MCF 10A (cell line): ENCODE results near the gene CES3. TPM values are rescaled to one million over a fixed set of nuclear protein-coding genes. Genes with fewer than 3 reads are reported as not detected.
"Not testable (repeated sequence)": the region's sequence is repeated elsewhere in the genome, so short reads cannot be mapped to it uniquely, and the experiment has no call there.

ENCODE experiments used
- BruUV-seq: library from RNA; stranded (reverse); fragments of 400-500 nt; replicated peaks from 2 replicates; lab custom pipeline; 2021; lab: Mats Ljungman, UMichigan
- CTCF ChIA-PET: fragments of 300-600 bp; sonication (Branson Sonifier 250); formaldehyde crosslinking; extraction: SDS; loops from one replicate; lab custom pipeline; 2021; ENCODE audit warnings: antibody characterized with exemption, inconsistent platforms; lab: Yijun Ruan, JAX
- POLR2A ChIA-PET: fragments of 300-600, 350-650 bp; sonication (Branson Sonifier 250); formaldehyde crosslinking; extraction: SDS; loops from one replicate; lab custom pipeline; 2020; ENCODE audit warnings: antibody characterized with exemption, inconsistent platforms; lab: Yijun Ruan, JAX
- DNase-seq: peaks from one replicate; pipeline ENCODE4 v3.0.0-alpha.2; 2018; ENCODE audit not compliant: unreplicated experiment
- H3K27ac Mint-ChIP-seq: one replicate; pipeline ENCODE4 v1.8.0; 2022; ENCODE audit warnings: mild to moderate bottlenecking, low read depth, mixed read lengths; ENCODE audit not compliant: unreplicated experiment
- H3K27me3 Mint-ChIP-seq: one replicate; pipeline ENCODE4 v1.8.0; 2022; ENCODE audit warnings: mixed read lengths; ENCODE audit not compliant: insufficient read depth, unreplicated experiment
- H3K36me3 Mint-ChIP-seq: one replicate; pipeline ENCODE4 v1.8.0; 2022; ENCODE audit warnings: mild to moderate bottlenecking, moderate library complexity, mixed read lengths; ENCODE audit not compliant: insufficient read depth, unreplicated experiment
- H3K4me1 Mint-ChIP-seq: one replicate; pipeline ENCODE4 v1.8.0; 2022; ENCODE audit warnings: mixed read lengths; ENCODE audit not compliant: insufficient read depth, unreplicated experiment
- H3K4me3 Mint-ChIP-seq: one replicate; pipeline ENCODE4 v1.8.0; 2022; ENCODE audit warnings: mild to moderate bottlenecking, moderate library complexity, mixed read lengths; ENCODE audit not compliant: unreplicated experiment
- H3K9me3 Mint-ChIP-seq: one replicate; pipeline ENCODE4 v1.8.0; 2022; ENCODE audit warnings: mixed read lengths; ENCODE audit not compliant: unreplicated experiment
- CTCF ChIP-seq: fragments of 200-600 bp; IDR thresholded peaks from one replicate; pipeline ENCODE4 v1.8.0; 2022; ENCODE audit warnings: antibody characterized with exemption, mild to moderate bottlenecking; ENCODE audit not compliant: unreplicated experiment
- intact Hi-C: fragments of 100-400 bp; cut with micrococcal nuclease; formaldehyde crosslinking; loops from 2 replicates; pipeline ENCODE4 v1.14.1; 2022
- total RNA-seq: library from RNA; stranded (reverse); gene quantifications from 2 replicates; pipeline ENCODE4 v1.2.3, GENCODE V29; 2022

The CES3 gene
- total RNA-seq, 1 experiment from 2014 or later = 0.65 TPM

- BruUV-seq = TSS peak; percentile 44
- CTCF ChIA-PET = interaction anchor here (0.6 to 5.5 kb wide), 4 partner anchors 15 to 580 kb away, joined by 3 to 58 read pairs (median 3); no protein-coding TSS in a partner anchor
These were observed 26.8 kb upstream of the CES3 start, which contains the start of gene CIAO2B for GRCh38 chr16:66934138-66934838. Gene CIAO2B (minus strand): TSS chr16:66934402. CDS start chr16:66934364, 38 bp downstream.

GRCh38 chr16:66934839-66935313, 26.2 kb upstream of the CES3 start:
- peak overlapping the region; percentile 94 for H3K27ac Mint-ChIP-seq
- peaks cover 31% of the 10 kb centered on the region for H3K4me1 Mint-ChIP-seq
- peaks cover 47% of the 10 kb centered on the region for H3K36me3 Mint-ChIP-seq
- intact Hi-C loops = loop anchor here (1.0 kb wide), 1 partner anchor 40 kb away; no protein-coding TSS in a partner anchor
- not testable (repeated sequence) for H3K27me3 Mint-ChIP-seq, H3K9me3 Mint-ChIP-seq, DNase-seq
- CTCF ChIA-PET = interaction anchor here (5.5 kb wide), 1 partner anchor 41 kb away, joined by 58 read pairs; no protein-coding TSS in a partner anchor
- POLR2A ChIA-PET = interaction anchor here (0.7 to 2.8 kb wide), 8 partner anchors 12 to 312 kb away, joined by 3 to 48 read pairs (median 6); partner anchors contain the start of genes CDH16, FHOD1 and PDP2
- BruUV-seq = TSS peak; percentile 63
- peak overlapping the region; percentile 97 for H3K4me3 Mint-ChIP-seq

More at GRCh38 chr16:66934138-66934838, 26.8 kb upstream of the CES3 start, which contains the start of gene CIAO2B:
- H3K27ac Mint-ChIP-seq = peak within 1 kb of the TSS; percentile 94
- intact Hi-C loops = no loop called here
- DNase-seq = peak; percentile 82
- H3K36me3 Mint-ChIP-seq = peaks cover 42% of the 10 kb centered on the region
- POLR2A ChIA-PET = interaction anchor here (0.7 to 2.8 kb wide), 11 partner anchors 10 to 313 kb away, joined by 3 to 48 read pairs (median 5); partner anchors contain the start of genes CDH16, FHOD1 and PDP2
- no peaks in the 10 kb centered on the region for H3K9me3 Mint-ChIP-seq
- H3K27me3 Mint-ChIP-seq = no peaks in the 10 kb centered on the region
- TF ChIP-seq CTCF = no peak
- peaks cover 31% of the 10 kb centered on the region for H3K4me1 Mint-ChIP-seq
- H3K4me3 Mint-ChIP-seq = peak within 1 kb of the TSS; percentile 97

GRCh38 chr16:66935314-66936011, 25.6 kb upstream of the CES3 start, which contains the start of gene CES2:
Gene CES2 (plus strand): TSS chr16:66935516. CDS start chr16:66935636, 120 bp downstream.
- Mint-ChIP-seq H3K27ac (peak within 1 kb of the TSS; percentile 94), H3K9me3 (no peaks in the 10 kb centered on the region), H3K27me3 (no peaks in the 10 kb centered on the region), H3K36me3 (peaks cover 47% of the 10 kb centered on the region), H3K4me1 (peaks cover 31% of the 10 kb centered on the region), H3K4me3 (peak within 1 kb of the TSS; percentile 97)
- peak; percentile 84 for DNase-seq
- intact Hi-C loops = loop anchor here (1.0 kb wide), 1 partner anchor 40 kb away; no protein-coding TSS in a partner anchor
- no TSS peak for BruUV-seq
- ChIA-PET CTCF (interaction anchor here (0.7 to 1.9 kb wide), 3 partner anchors 11 to 87 kb away, joined by 5 to 10 read pairs (median 6); no protein-coding TSS in a partner anchor), POLR2A (interaction anchor here (0.7 to 1.6 kb wide), 9 partner anchors 8 to 311 kb away, joined by 3 to 8 read pairs (median 4); partner anchors contain the start of genes CDH16, FHOD1 and PDP2)
- TF ChIP-seq CTCF = no peak

GRCh38 chr16:66936462-66936861, 24.6 kb upstream of the CES3 start:
- peak overlapping the region; percentile 94 for H3K27ac Mint-ChIP-seq
- H3K9me3 Mint-ChIP-seq = no peaks in the 10 kb centered on the region
- no peaks in the 10 kb centered on the region for H3K27me3 Mint-ChIP-seq
- peak overlapping the region; percentile 97 for H3K4me3 Mint-ChIP-seq
- ChIA-PET POLR2A (interaction anchor here (0.8 to 1.6 kb wide), 10 partner anchors 9 to 271 kb away, joined by 3 to 8 read pairs (median 4); partner anchors contain the start of gene PDP2), CTCF (interaction anchor here (0.7 to 1.9 kb wide), 6 partner anchors 9 to 596 kb away, joined by 3 to 10 read pairs (median 4); no protein-coding TSS in a partner anchor)
- DNase-seq = no peak
- H3K4me1 Mint-ChIP-seq = peaks cover 31% of the 10 kb centered on the region
- no peak for TF ChIP-seq CTCF
- intact Hi-C loops = no loop called here
- BruUV-seq = no TSS peak
- peaks cover 38% of the 10 kb centered on the region for H3K36me3 Mint-ChIP-seq
